Measurements from ENCODE around the gene GAPT. TPM values are rescaled to one million over a fixed set of nuclear protein-coding genes. Genes with fewer than 3 reads are reported as not detected.

The GAPT gene
- total and polyA plus RNA-seq, 2 donors: 3.1 to 6.8 TPM

GRCh38 chr5:58497386-58497785 is 6.2 kb downstream of the GAPT start:
- no peak for DNase-seq (ENCODE audit: low read depth in 6 of 9, low spot score in 9 of 9)
- no peaks in the 10 kb centered on the region for H3K36me3 ChIP-seq (ENCODE audit: control insufficient read depth in 2 of 2, insufficient read depth in 2 of 2, low read length in 1 of 2)
- 79% methylated on average over 5 of the region's 5 CpGs for WGBS
- H3K27ac ChIP-seq (ENCODE audit: low read depth in 1 of 2, low read length in 1 of 2): no peak overlapping the region
- no peaks in the 10 kb centered on the region for H3K4me1 ChIP-seq (ENCODE audit: control insufficient read depth in 2 of 2, insufficient read depth in 2 of 2, low read length in 2 of 2)
- H3K4me3 ChIP-seq (ENCODE audit: low read length in 2 of 2): no peak overlapping the region
- no peaks in the 10 kb centered on the region for H3K27me3 ChIP-seq (ENCODE audit: control insufficient read depth in 2 of 2, insufficient read depth in 1 of 2, low read length in 1 of 2)
- no peaks in the 10 kb centered on the region for H3K9me3 ChIP-seq (ENCODE audit: control insufficient read depth in 2 of 2, insufficient read depth in 1 of 2, low read length in 1 of 2)

DNA sequence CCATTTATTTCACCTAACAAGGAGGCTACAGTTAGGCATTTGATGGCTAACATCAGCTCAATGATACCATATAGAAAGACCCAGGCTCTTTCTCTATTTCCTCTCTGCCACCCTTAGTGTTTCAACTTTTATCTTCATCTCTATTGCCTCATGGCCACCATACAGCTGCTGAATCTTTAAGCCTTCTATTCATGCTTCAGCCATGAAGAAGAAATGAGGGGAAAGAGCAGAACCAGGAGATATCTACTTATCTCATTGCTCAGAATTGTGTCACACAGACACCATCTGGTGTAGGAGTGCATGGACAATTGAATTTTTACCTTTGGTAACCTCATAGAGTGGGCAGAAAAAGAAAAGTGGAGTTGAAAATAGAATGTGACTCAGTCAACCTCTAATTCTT is 6.7 kb downstream of the GAPT start:
- Histone ChIP-seq H3K4me3 (ENCODE audit: low read length in 2 of 2) (no peak overlapping the region), H3K4me1 (ENCODE audit: control insufficient read depth in 2 of 2, insufficient read depth in 2 of 2, low read length in 2 of 2) (no peaks in the 10 kb centered on the region), H3K9me3 (ENCODE audit: control insufficient read depth in 2 of 2, insufficient read depth in 1 of 2, low read length in 1 of 2) (no peaks in the 10 kb centered on the region), H3K36me3 (ENCODE audit: control insufficient read depth in 2 of 2, insufficient read depth in 2 of 2, low read length in 1 of 2) (no peaks in the 10 kb centered on the region), H3K27me3 (ENCODE audit: control insufficient read depth in 2 of 2, insufficient read depth in 1 of 2, low read length in 1 of 2) (no peaks in the 10 kb centered on the region), H3K27ac (ENCODE audit: low read depth in 1 of 2, low read length in 1 of 2) (no peak overlapping the region)
- no peak for DNase-seq (ENCODE audit: low read depth in 6 of 9, low spot score in 9 of 9)

DNA sequence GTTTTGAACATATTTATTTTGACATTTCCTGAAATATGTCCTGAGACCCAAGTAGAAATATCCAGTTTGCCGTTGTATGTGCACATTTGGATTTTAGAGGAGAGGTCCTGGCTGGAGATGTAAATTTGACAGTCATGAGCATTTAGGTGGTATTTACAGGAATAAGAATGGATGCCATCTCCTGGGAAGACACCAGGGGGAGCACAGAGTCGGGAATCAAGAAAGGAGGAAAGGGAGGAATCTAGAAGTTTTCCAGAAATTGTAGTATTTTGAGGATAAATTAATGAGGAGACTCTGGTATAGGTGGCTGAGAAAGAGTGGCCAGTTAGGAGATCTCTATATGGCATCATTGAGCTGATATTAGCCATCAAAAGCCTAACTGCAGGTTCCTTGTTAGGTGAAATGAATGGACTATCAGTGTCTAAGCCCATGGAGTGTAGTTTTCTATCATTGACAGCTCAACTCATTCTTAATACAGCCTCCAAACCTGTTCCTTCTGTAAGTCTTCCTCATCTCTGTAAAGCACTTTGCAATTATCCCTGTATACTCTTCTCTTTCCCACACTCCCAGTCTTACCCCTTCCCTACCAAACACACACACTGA is 7.2 kb downstream of the GAPT start:
- no peak for DNase-seq (ENCODE audit: low read depth in 6 of 9, low spot score in 9 of 9)
- WGBS: 75% methylated on average over 2 of the region's 2 CpGs

DNA sequence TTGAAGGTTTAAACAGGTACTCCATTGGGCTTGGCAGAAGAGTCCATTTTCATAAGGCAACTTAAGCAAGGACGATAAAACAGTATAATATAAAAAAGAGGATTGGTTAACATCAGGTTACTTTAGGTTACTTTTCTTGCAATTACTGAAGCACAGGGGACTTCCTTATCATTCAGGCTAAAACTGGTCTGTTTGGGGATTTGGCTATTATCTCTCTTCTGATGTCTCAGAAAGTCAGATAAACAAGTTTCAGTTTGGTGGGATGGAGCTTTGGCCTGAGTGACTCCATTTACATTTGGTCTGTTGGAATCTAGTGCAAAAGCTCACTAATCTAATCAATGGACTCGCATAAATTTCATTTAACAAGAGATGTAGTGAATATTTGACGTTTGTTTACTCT is 8.0 kb downstream of the GAPT start:
- Histone ChIP-seq H3K27me3 (ENCODE audit: control insufficient read depth in 2 of 2, insufficient read depth in 1 of 2, low read length in 1 of 2) (no peaks in the 10 kb centered on the region), H3K9me3 (ENCODE audit: control insufficient read depth in 2 of 2, insufficient read depth in 1 of 2, low read length in 1 of 2) (no peaks in the 10 kb centered on the region), H3K4me1 (ENCODE audit: control insufficient read depth in 2 of 2, insufficient read depth in 2 of 2, low read length in 2 of 2) (no peaks in the 10 kb centered on the region), H3K4me3 (ENCODE audit: low read length in 2 of 2) (no peak overlapping the region), H3K36me3 (ENCODE audit: control insufficient read depth in 2 of 2, insufficient read depth in 2 of 2, low read length in 1 of 2) (no peaks in the 10 kb centered on the region), H3K27ac (ENCODE audit: low read depth in 1 of 2, low read length in 1 of 2) (no peak overlapping the region)
- DNase-seq (ENCODE audit: low read depth in 6 of 9, low spot score in 9 of 9): no peak
- WGBS: 72% methylated on average over 3 of the region's 3 CpGs

More for the DNA sequence above, 7.2 kb downstream of the GAPT start:
- Histone ChIP-seq H3K4me1 (ENCODE audit: control insufficient read depth in 2 of 2, insufficient read depth in 2 of 2, low read length in 2 of 2) (no peaks in the 10 kb centered on the region), H3K36me3 (ENCODE audit: control insufficient read depth in 2 of 2, insufficient read depth in 2 of 2, low read length in 1 of 2) (no peaks in the 10 kb centered on the region), H3K4me3 (ENCODE audit: low read length in 2 of 2) (no peak overlapping the region), H3K27me3 (ENCODE audit: control insufficient read depth in 2 of 2, insufficient read depth in 1 of 2, low read length in 1 of 2) (no peaks in the 10 kb centered on the region), H3K9me3 (ENCODE audit: control insufficient read depth in 2 of 2, insufficient read depth in 1 of 2, low read length in 1 of 2) (no peaks in the 10 kb centered on the region), H3K27ac (ENCODE audit: low read depth in 1 of 2, low read length in 1 of 2) (no peak overlapping the region)

GRCh38 chr5:58499941-58500340 is 8.7 kb downstream of the GAPT start:
- H3K4me3 ChIP-seq (ENCODE audit: low read length in 2 of 2): no peak overlapping the region
- H3K36me3 ChIP-seq (ENCODE audit: control insufficient read depth in 2 of 2, insufficient read depth in 2 of 2, low read length in 1 of 2): no peaks in the 10 kb centered on the region
- WGBS: 2% methylated on average over 2 of the region's 2 CpGs
- no peaks in the 10 kb centered on the region for H3K27me3 ChIP-seq (ENCODE audit: control insufficient read depth in 2 of 2, insufficient read depth in 1 of 2, low read length in 1 of 2)
- H3K4me1 ChIP-seq (ENCODE audit: control insufficient read depth in 2 of 2, insufficient read depth in 2 of 2, low read length in 2 of 2): no peaks in the 10 kb centered on the region
- DNase-seq (ENCODE audit: low read depth in 6 of 9, low spot score in 9 of 9): peak in 4 of 9 donors; percentile 27 to 83 (median 54)
- H3K9me3 ChIP-seq (ENCODE audit: control insufficient read depth in 2 of 2, insufficient read depth in 1 of 2, low read length in 1 of 2): no peaks in the 10 kb centered on the region
- no peak overlapping the region for H3K27ac ChIP-seq (ENCODE audit: low read depth in 1 of 2, low read length in 1 of 2)

DNA sequence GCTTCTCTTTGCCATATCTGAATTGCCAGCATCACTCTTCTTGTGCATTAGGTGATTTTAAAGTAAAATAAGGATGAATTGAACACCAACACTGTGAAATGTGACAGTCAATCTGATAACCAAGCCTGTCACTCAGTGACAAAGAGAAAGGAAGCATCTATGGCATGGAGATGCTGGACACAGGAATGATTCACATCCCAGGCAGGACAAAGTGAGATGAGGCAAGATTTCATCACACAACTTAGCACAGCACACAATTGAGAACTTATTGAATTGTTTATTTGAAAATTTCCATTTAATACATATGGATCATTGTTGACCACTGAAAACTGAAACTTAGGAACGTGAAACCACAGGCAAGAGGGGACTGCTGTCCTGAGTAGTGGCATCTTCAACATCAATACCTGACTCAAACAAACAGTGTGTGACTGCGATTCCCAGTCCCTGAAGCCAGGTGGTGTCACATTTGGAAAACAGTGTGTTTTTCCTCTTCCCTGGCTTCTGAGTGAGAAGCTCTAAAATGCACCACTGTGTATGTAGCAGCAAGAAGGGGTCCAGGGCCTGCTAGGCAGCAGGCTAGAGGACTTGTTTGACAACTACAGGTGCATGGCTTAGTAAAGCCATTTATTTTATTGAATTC is 10.7 kb downstream of the GAPT start:
- Histone ChIP-seq H3K4me1 (ENCODE audit: control insufficient read depth in 2 of 2, insufficient read depth in 2 of 2, low read length in 2 of 2) (no peaks in the 10 kb centered on the region), H3K27ac (ENCODE audit: low read depth in 1 of 2, low read length in 1 of 2) (no peak overlapping the region), H3K36me3 (ENCODE audit: control insufficient read depth in 2 of 2, insufficient read depth in 2 of 2, low read length in 1 of 2) (no peaks in the 10 kb centered on the region), H3K9me3 (ENCODE audit: control insufficient read depth in 2 of 2, insufficient read depth in 1 of 2, low read length in 1 of 2) (no peaks in the 10 kb centered on the region), H3K27me3 (ENCODE audit: control insufficient read depth in 2 of 2, insufficient read depth in 1 of 2, low read length in 1 of 2) (no peaks in the 10 kb centered on the region), H3K4me3 (ENCODE audit: low read length in 2 of 2) (no peak overlapping the region)
- 96% methylated on average over 2 of the region's 2 CpGs for WGBS
- DNase-seq (ENCODE audit: low read depth in 6 of 9, low spot score in 9 of 9): no peak

DNA sequence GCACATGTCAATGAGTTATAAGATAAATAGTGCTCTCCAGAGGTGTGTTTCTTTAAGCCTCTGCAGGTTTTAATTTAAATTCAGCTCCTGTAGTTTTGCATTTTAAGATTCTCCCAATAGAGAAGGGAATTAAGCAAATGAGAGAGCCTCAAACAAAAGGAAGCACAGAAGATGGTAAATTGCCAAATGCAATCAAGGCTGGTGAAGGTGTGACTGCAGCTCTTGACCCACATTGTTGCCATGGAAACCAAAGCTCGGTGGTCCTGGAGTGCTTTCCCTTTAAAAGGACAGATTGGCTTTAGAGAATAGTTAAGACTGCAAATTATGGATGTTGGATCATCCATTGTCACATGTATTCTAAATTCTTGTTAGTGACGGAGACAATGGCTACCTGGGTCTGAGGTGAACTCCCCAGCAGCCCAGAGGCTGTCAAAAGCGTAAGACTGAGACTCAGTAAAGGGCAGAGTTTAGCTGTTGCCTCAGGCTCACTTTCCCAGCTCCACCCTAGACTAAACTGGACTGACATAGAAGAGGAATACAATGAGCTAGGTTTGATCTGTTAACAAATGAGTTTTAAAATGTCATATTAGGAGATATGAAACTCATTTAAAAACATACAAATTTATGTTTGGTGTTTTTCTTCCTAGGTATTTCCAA is 12.3 kb downstream of the GAPT start:
- no peaks in the 10 kb centered on the region for H3K4me1 ChIP-seq (ENCODE audit: control insufficient read depth in 2 of 2, insufficient read depth in 2 of 2, low read length in 2 of 2)
- WGBS: 92% methylated on average over 3 of the region's 3 CpGs

GRCh38 chr5:58504766-58505165 is 13.5 kb downstream of the GAPT start:
- H3K27ac ChIP-seq (ENCODE audit: low read depth in 1 of 2, low read length in 1 of 2): no peak overlapping the region
- no peak for DNase-seq (ENCODE audit: low read depth in 6 of 9, low spot score in 9 of 9)
- no peak overlapping the region for H3K4me3 ChIP-seq (ENCODE audit: low read length in 2 of 2)
- H3K4me1 ChIP-seq (ENCODE audit: control insufficient read depth in 2 of 2, insufficient read depth in 2 of 2, low read length in 2 of 2): no peaks in the 10 kb centered on the region
- 97% methylated on average over 3 of the region's 3 CpGs for WGBS
- no peaks in the 10 kb centered on the region for H3K36me3 ChIP-seq (ENCODE audit: control insufficient read depth in 2 of 2, insufficient read depth in 2 of 2, low read length in 1 of 2)
- H3K27me3 ChIP-seq (ENCODE audit: control insufficient read depth in 2 of 2, insufficient read depth in 1 of 2, low read length in 1 of 2): no peaks in the 10 kb centered on the region
- H3K9me3 ChIP-seq (ENCODE audit: control insufficient read depth in 2 of 2, insufficient read depth in 1 of 2, low read length in 1 of 2): no peaks in the 10 kb centered on the region

More for the DNA sequence above, 12.3 kb downstream of the GAPT start:
- no peaks in the 10 kb centered on the region for H3K9me3 ChIP-seq (ENCODE audit: control insufficient read depth in 2 of 2, insufficient read depth in 1 of 2, low read length in 1 of 2)
- no peak for DNase-seq (ENCODE audit: low read depth in 6 of 9, low spot score in 9 of 9)
- no peaks in the 10 kb centered on the region for H3K36me3 ChIP-seq (ENCODE audit: control insufficient read depth in 2 of 2, insufficient read depth in 2 of 2, low read length in 1 of 2)
- no peaks in the 10 kb centered on the region for H3K27me3 ChIP-seq (ENCODE audit: control insufficient read depth in 2 of 2, insufficient read depth in 1 of 2, low read length in 1 of 2)
- no peak overlapping the region for H3K4me3 ChIP-seq (ENCODE audit: low read length in 2 of 2)
- H3K27ac ChIP-seq (ENCODE audit: low read depth in 1 of 2, low read length in 1 of 2): no peak overlapping the region

DNA sequence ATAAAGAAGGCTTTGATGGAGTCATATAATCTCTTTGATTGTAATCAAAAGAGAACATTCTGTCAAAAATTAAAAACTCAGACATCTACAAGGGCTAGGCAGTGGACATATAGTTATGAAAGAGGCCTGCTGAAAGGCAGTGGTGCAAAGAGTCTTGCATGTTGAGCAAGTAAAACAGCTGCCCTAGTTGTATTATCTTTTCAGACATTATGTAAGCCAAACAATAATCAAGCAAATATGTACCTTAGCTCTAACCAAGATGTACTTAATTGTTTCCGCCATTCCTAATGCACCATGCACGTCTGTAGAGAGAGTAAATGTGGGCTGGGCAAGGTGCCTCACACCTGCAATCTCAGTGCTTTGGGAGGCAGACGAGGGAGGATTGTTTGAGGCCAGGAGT is 14.3 kb downstream of the GAPT start:
- H3K27me3 ChIP-seq (ENCODE audit: control insufficient read depth in 2 of 2, insufficient read depth in 1 of 2, low read length in 1 of 2): no peaks in the 10 kb centered on the region
- H3K4me3 ChIP-seq (ENCODE audit: low read length in 2 of 2): no peak overlapping the region
- WGBS: 62% methylated on average over 3 of the region's 3 CpGs
- H3K4me1 ChIP-seq (ENCODE audit: control insufficient read depth in 2 of 2, insufficient read depth in 2 of 2, low read length in 2 of 2): no peaks in the 10 kb centered on the region
- no peaks in the 10 kb centered on the region for H3K36me3 ChIP-seq (ENCODE audit: control insufficient read depth in 2 of 2, insufficient read depth in 2 of 2, low read length in 1 of 2)
- DNase-seq (ENCODE audit: low read depth in 6 of 9, low spot score in 9 of 9): no peak
- H3K9me3 ChIP-seq (ENCODE audit: control insufficient read depth in 2 of 2, insufficient read depth in 1 of 2, low read length in 1 of 2): no peaks in the 10 kb centered on the region
- H3K27ac ChIP-seq (ENCODE audit: low read depth in 1 of 2, low read length in 1 of 2): no peak overlapping the region

Data from thymus (tissue), 11 donors.